OCI-LY1 (cell line): ENCODE results near the gene UCN3.

Experiments used
- H2AFZ ChIP-seq: fragments of 200-600 bp; sonication (generic), shearing (Covaris generic); 2 replicates; pipeline ENCODE4 v1.6.0; 2014; ENCODE audit warnings: antibody characterized with exemption, mild to moderate bottlenecking, low read length
- H3F3A ChIP-seq: fragments of 200-600 bp; sonication (generic), shearing (Covaris generic); 2 replicates; pipeline ENCODE4 v1.6.0; 2014; ENCODE audit warnings: mild to moderate bottlenecking, antibody characterized with exemption, low read length, moderate library complexity; ENCODE audit not compliant: insufficient read depth
- H3K27ac ChIP-seq: fragments of 200-600 bp; sonication (generic); 2 replicates; pipeline ENCODE4 v1.5.1; 2014; ENCODE audit warnings: low read length, mixed run types, mild to moderate bottlenecking, low read depth; ENCODE audit not compliant: poor library complexity, severe bottlenecking
- H3K27me3 ChIP-seq: fragments of 200-600 bp; sonication (generic); 2 replicates; pipeline ENCODE4 v1.6.0; 2014; ENCODE audit warnings: antibody characterized with exemption, mild to moderate bottlenecking, low read length, moderate library complexity; ENCODE audit not compliant: insufficient read depth
- H3K36me3 ChIP-seq: fragments of 200-600 bp; sonication (generic); 2 replicates; pipeline ENCODE4 v1.6.1; 2014; ENCODE audit warnings: mild to moderate bottlenecking, antibody characterized with exemption, low read length, moderate library complexity, mixed read lengths; ENCODE audit not compliant: insufficient read depth
- H3K4me1 ChIP-seq: fragments of 200-600 bp; sonication (generic); 2 replicates; pipeline ENCODE4 v1.5.1; 2014; ENCODE audit warnings: mild to moderate bottlenecking, low read length, moderate library complexity; ENCODE audit not compliant: insufficient read depth, severe bottlenecking
- H3K4me2 ChIP-seq: fragments of 200-600 bp; sonication (generic), shearing (Covaris generic); 2 replicates; pipeline ENCODE4 v1.6.1; 2014; ENCODE audit warnings: low read length
- H3K4me3 ChIP-seq: fragments of 200-600 bp; sonication (generic); 2 replicates; pipeline ENCODE4 v1.5.1; 2014; ENCODE audit warnings: low read length, low read depth, mild to moderate bottlenecking, mixed read lengths; ENCODE audit not compliant: poor library complexity, severe bottlenecking
- H3K79me2 ChIP-seq: fragments of 200-600 bp; shearing (Covaris generic); 2 replicates; pipeline ENCODE4 v1.6.1; 2016; ENCODE audit warnings: mixed run types, low read length, mixed read lengths; ENCODE audit not compliant: insufficient read depth
- H3K9ac ChIP-seq: fragments of 200-600 bp; sonication (generic), shearing (Covaris generic); 2 replicates; pipeline ENCODE4 v1.6.1; 2014; ENCODE audit warnings: mild to moderate bottlenecking, low read length, mixed read lengths
- H3K9me2 ChIP-seq: fragments of 200-600 bp; sonication (generic), shearing (Covaris generic); 2 replicates; pipeline ENCODE4 v1.6.1; 2014; ENCODE audit warnings: low read depth, mild to moderate bottlenecking, low read length, mixed read lengths
- H3K9me3 ChIP-seq: fragments of 200-600 bp; shearing (Covaris generic); 2 replicates; pipeline ENCODE4 v1.6.1; 2014; ENCODE audit warnings: low read length, mixed read lengths
- H4K20me1 ChIP-seq: fragments of 200-600 bp; sonication (generic), shearing (Covaris generic); 2 replicates; pipeline ENCODE4 v1.6.0; 2016; ENCODE audit warnings: mild to moderate bottlenecking, low read length; ENCODE audit not compliant: insufficient read depth
- EZH2 ChIP-seq: fragments of 200-600 bp; sonication (generic), shearing (Covaris generic); IDR thresholded peaks from 2 replicates; pipeline ENCODE4 v1.8.0; 2017; ENCODE audit warnings: borderline replicate concordance, mixed run types, mild to moderate bottlenecking, antibody characterized with exemption, low read length, moderate library complexity, mixed read lengths
- TF ChIP-seq, protein P1 (sequence below): fragments of 200-600 bp; sonication (generic), shearing (Covaris generic); IDR thresholded peaks from 2 replicates; pipeline ENCODE4 v1.5.1; 2017; ENCODE audit warnings: mild to moderate bottlenecking, antibody characterized with exemption, low read length, moderate library complexity, mixed read lengths

Gene UCN3

DNA sequence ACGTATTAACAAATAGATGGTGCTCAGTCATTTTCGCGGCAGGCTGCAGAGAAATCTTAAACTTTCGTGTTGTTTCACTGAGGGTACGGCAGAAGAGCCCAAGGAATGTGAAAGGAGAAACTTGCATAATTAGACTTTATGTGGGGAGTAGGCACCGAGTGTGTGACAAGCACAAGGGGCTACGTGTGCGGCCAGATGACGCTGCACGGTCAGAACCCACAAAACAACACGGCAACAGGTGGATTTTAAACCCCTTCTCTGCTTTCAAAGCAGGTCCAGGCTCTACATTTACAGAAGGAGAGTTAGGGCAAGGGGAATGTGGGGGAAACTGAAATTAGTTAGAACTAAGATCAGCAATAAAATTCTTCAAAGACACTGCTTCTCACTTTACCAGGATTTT, 392 bp upstream of the UCN3 start:
- H2AFZ ChIP-seq, result no peak overlapping the region
- H3K27ac ChIP-seq, result no peak overlapping the region
- H3F3A ChIP-seq, result no peaks in the 10 kb centered on the region
- H3K4me3 ChIP-seq, result no peak overlapping the region
- no peaks in the 10 kb centered on the region for H3K36me3 ChIP-seq
- no peaks in the 10 kb centered on the region for H3K79me2 ChIP-seq
- no peaks in the 10 kb centered on the region for H3K4me1 ChIP-seq
- no peak for TF ChIP-seq EZH2
- TF ChIP-seq, protein P1, sequence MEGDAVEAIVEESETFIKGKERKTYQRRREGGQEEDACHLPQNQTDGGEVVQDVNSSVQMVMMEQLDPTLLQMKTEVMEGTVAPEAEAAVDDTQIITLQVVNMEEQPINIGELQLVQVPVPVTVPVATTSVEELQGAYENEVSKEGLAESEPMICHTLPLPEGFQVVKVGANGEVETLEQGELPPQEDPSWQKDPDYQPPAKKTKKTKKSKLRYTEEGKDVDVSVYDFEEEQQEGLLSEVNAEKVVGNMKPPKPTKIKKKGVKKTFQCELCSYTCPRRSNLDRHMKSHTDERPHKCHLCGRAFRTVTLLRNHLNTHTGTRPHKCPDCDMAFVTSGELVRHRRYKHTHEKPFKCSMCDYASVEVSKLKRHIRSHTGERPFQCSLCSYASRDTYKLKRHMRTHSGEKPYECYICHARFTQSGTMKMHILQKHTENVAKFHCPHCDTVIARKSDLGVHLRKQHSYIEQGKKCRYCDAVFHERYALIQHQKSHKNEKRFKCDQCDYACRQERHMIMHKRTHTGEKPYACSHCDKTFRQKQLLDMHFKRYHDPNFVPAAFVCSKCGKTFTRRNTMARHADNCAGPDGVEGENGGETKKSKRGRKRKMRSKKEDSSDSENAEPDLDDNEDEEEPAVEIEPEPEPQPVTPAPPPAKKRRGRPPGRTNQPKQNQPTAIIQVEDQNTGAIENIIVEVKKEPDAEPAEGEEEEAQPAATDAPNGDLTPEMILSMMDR, result no peak
- H3K9me3 ChIP-seq, result no peaks in the 10 kb centered on the region
- H4K20me1 ChIP-seq, result no peaks in the 10 kb centered on the region
- no peaks in the 10 kb centered on the region for H3K27me3 ChIP-seq
- H3K4me2 ChIP-seq, result no peak overlapping the region
- H3K9ac ChIP-seq, result no peak overlapping the region
- H3K9me2 ChIP-seq, result no peaks in the 10 kb centered on the region

DNA sequence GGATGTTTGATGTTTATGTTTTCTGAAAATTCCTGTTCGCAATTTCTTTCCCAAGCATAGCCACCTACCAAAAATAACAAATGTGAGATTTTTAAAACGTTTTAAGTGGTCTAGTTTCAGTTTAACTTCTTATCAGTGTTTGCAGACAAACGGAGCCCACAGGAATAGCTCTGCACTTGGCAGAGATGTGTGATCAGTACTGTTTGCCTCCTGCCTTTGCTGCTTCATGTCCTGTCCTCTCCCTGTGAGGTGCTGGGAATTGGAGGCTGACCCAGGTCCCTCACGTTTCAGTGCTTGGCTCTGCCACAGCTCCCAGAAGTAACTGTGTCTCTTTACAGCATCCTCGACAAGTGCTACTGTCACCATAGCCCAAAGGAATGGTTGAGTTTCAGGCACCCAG, 1.2 kb downstream of the UCN3 start:
- Histone ChIP-seq H4K20me1 (no peaks in the 10 kb centered on the region), H2AFZ (no peak overlapping the region), H3K4me1 (no peaks in the 10 kb centered on the region), H3K4me3 (no peak overlapping the region), H3K27me3 (no peaks in the 10 kb centered on the region), H3K4me2 (no peak overlapping the region), H3K9me3 (no peaks in the 10 kb centered on the region), H3K36me3 (no peaks in the 10 kb centered on the region), H3K79me2 (no peaks in the 10 kb centered on the region), H3K9me2 (no peaks in the 10 kb centered on the region), H3F3A (peaks cover 2% of the 10 kb centered on the region; the same call in 1 of the 2 replicates), H3K9ac (no peak overlapping the region), H3K27ac (no peak overlapping the region)
- TF ChIP-seq EZH2, result no peak
- TF ChIP-seq, protein P1, result no peak

DNA sequence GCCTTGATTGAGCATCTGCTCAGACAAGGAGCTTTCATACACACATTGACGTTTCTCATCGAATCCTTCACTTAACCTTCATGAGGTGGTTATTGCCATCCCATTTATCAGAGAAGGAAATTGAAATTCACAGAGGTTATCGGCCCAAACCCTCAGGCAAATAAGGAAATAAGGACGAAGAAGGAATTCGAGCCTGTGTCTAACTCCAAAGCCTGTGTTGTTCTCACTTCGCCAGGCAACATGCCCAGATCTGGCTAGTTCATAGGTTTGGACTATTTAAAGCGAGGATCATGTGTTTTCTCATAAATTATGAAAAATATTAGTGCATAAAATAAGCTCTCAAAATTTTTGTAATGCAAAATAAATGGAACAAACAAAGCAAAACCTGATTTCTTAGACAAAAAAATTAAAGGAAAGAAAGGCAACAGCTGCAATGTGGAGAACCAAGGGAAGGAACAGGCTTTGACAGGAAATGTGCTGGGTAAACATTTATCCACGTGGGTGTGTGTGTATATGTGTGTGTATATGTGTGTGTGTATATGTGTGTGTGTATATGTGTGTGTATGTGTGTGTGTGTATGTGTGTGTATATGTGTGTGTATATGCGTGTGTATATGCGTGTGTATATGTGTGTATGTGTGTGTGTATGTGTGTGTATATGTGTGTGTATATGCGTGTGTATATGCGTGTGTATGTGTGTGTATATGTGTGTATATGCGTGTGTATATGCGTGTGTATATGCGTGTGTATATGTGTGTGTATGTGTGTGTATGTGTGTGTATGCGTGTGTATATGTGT, 4.8 kb downstream of the UCN3 start:
- Histone ChIP-seq H3K36me3 (no peaks in the 10 kb centered on the region), H3K79me2 (no peaks in the 10 kb centered on the region), H3K9me3 (no peaks in the 10 kb centered on the region), H4K20me1 (no peaks in the 10 kb centered on the region), H3K27me3 (no peaks in the 10 kb centered on the region; the same call in 1 of the 2 replicates), H3K9me2 (no peaks in the 10 kb centered on the region), H3F3A (peaks cover 3% of the 10 kb centered on the region; the same call in 1 of the 2 replicates), H3K4me2 (no peak overlapping the region), H3K9ac (no peak overlapping the region), H2AFZ (no peak overlapping the region), H3K27ac (no peak overlapping the region), H3K4me1 (no peaks in the 10 kb centered on the region), H3K4me3 (no peak overlapping the region)
- TF ChIP-seq EZH2, result no peak
- TF ChIP-seq, protein P1, result no peak
